Muscle of leg (tissue), 16 donors: ENCODE data around the gene ADAMTS2. TPM values are rescaled to one million over a fixed set of nuclear protein-coding genes. Genes with fewer than 3 reads are reported as not detected.

ENCODE experiments used
- DNase-seq: peaks from one replicate; pipeline ENCODE4 v3.0.0; 2013
- H3K27ac ChIP-seq: one replicate; pipeline ENCODE4 v1.5.1; 2013; ENCODE audit warnings: mild to moderate bottlenecking, low read length, control low read depth
- H3K27me3 ChIP-seq: one replicate; pipeline ENCODE4 v1.6.1; 2013; ENCODE audit warnings: low read length; ENCODE audit not compliant: control insufficient read depth, insufficient read depth
- H3K36me3 ChIP-seq: one replicate; pipeline ENCODE4 v1.6.1; 2013; ENCODE audit warnings: low read length; ENCODE audit not compliant: control insufficient read depth, insufficient read depth
- H3K4me1 ChIP-seq: one replicate; pipeline ENCODE4 v1.6.1; 2013; ENCODE audit warnings: low read length; ENCODE audit not compliant: control insufficient read depth, insufficient read depth
- H3K4me3 ChIP-seq: one replicate; pipeline ENCODE4 v1.5.1; 2013; ENCODE audit warnings: low read length, control low read depth
- H3K9me3 ChIP-seq: replicated peaks from 2 replicates; pipeline ENCODE4 v1.6.1; 2013; ENCODE audit warnings: low read depth, low read length; ENCODE audit not compliant: control insufficient read depth
- WGBS: methylation state at CpG from one replicate; pipeline ENCODE4 v1.1.5; 2013; ENCODE audit warnings: missing lambda C conversion rate; ENCODE audit not compliant: insufficient coverage; 5-methylcytosine and 5-hydroxymethylcytosine counted together
- long read RNA-seq, 11 donors: transcript quantifications; one replicate each; lab custom pipeline, GENCODE V29; 2026
- polyA plus RNA-seq, 8 donors: library from polyadenylated mRNA; unstranded; fragments of 120-200 nt; gene quantifications; one replicate each; pipeline versions ENCODE4 v1.2.1 to v1.2.3, GENCODE V29; 2013; ENCODE audit warnings: inconsistent platforms in 1 of 8, low replicate concordance in 1 of 8; ENCODE audit not compliant: insufficient read length in 8 of 8, insufficient read depth in 1 of 8
- total RNA-seq: library from RNA; stranded (reverse); fragments of 120-200 nt; gene quantifications from one replicate; pipeline ENCODE4 v1.2.4, GENCODE V29; 2013

Gene ADAMTS2
- total RNA-seq (28.7 TPM), polyA plus RNA-seq (10 to 100 TPM; 21.3 to 46.3 (median 35.7) TPM)
- long read RNA-seq, donor 1, result 0 reads
- long read RNA-seq, donor 2, result 0 reads
- long read RNA-seq, donor 3, full-length matches to known transcripts, result 6 of 6 reads
- long read RNA-seq, donor 3, partial matches to known transcripts, result 0 of 6 reads
- long read RNA-seq, donor 3, other reads (novel, unspliced or antisense), result 0 of 6 reads
- long read RNA-seq, donor 4, full-length matches to known transcripts, result 4 of 4 reads
- long read RNA-seq, donor 4, partial matches to known transcripts, result 0 of 4 reads
- long read RNA-seq, donor 4, other reads (novel, unspliced or antisense), result 0 of 4 reads
- long read RNA-seq, donor 5, full-length matches to known transcripts, result 13 of 13 reads
- long read RNA-seq, donor 5, partial matches to known transcripts, result 0 of 13 reads
- long read RNA-seq, donor 5, other reads (novel, unspliced or antisense), result 0 of 13 reads
- long read RNA-seq, donor 6, full-length matches to known transcripts, result 3 of 3 reads
- long read RNA-seq, donor 6, partial matches to known transcripts, result 0 of 3 reads
- long read RNA-seq, donor 6, other reads (novel, unspliced or antisense), result 0 of 3 reads
- long read RNA-seq, donor 7, full-length matches to known transcripts, result 6 of 22 reads
- long read RNA-seq, donor 7, partial matches to known transcripts, result 16 of 22 reads
- long read RNA-seq, donor 7, other reads (novel, unspliced or antisense), result 0 of 22 reads
- long read RNA-seq, donor 8, result 0 reads
- long read RNA-seq, donor 9, full-length matches to known transcripts, result 2 of 2 reads
- long read RNA-seq, donor 9, partial matches to known transcripts, result 0 of 2 reads
- long read RNA-seq, donor 9, other reads (novel, unspliced or antisense), result 0 of 2 reads
- long read RNA-seq, donor 10, partial matches to known transcripts, result 0 of 1 reads
- long read RNA-seq, donor 10, other reads (novel, unspliced or antisense), result 0 of 1 reads
- long read RNA-seq, donor 11, full-length matches to known transcripts, result 10 of 10 reads
- long read RNA-seq, donor 11, partial matches to known transcripts, result 0 of 10 reads
- long read RNA-seq, donor 11, other reads (novel, unspliced or antisense), result 0 of 10 reads

DNA sequence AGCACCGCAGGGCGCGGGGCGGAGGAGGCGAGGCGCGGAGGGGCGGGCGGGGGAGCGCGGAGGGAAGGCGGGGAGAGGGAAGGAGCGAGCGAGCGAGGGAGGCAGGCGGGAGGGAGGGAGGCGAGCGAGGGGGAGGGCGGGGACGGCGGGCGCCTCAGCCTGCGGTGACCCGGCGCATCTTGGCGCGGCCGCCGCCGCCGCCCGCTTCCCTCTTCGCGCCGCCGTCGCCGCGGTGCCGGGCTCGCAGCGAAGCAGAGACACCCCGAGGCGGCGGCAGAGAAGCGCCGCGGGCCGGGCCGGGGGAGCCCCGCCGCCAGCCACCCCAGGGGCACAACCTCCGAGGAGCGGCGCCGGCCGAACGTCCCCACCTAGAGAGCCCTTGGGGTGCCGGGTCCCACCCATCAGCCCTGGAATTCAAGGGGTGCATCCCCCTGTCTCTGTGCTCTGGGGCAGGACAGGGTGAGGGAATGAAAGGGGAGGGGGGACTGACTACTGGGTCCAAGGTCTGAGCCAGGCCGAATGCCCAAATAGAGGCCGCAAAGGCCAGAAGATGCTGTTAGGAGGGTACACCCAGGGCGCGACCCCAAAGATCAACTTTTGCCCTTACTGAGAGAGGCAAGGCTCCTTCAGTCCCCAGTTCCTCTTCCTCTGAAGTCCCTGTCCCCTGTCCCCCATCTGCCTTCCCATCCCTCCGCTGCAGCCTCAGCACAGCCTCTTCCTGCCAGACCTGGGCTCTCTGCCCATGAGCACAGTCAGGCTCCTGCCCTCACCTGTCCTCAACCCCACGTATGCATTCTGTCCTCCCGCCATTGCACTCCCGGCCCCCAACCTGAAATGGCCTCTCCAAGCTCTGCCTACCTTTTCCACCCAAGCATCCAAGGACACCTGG is at the start of gene ADAMTS2:
TSS of gene ADAMTS2 (minus strand) at position 29 of the 889 bp plus-strand sequence. CDS start 133 bp downstream, outside the sequence.
- Histone ChIP-seq H3K27me3 (peaks cover 71% of the 10 kb centered on the region), H3K9me3 (no peaks in the 10 kb centered on the region), H3K4me3 (peak within 1 kb of the TSS; percentile 64), H3K4me1 (peaks cover 30% of the 10 kb centered on the region), H3K27ac (no peak within 1 kb of the TSS), H3K36me3 (no peaks in the 10 kb centered on the region)
- DNase-seq, result peak; percentile 86
- WGBS, result 10% methylated on average over 50 of the region's 67 CpGs

DNA sequence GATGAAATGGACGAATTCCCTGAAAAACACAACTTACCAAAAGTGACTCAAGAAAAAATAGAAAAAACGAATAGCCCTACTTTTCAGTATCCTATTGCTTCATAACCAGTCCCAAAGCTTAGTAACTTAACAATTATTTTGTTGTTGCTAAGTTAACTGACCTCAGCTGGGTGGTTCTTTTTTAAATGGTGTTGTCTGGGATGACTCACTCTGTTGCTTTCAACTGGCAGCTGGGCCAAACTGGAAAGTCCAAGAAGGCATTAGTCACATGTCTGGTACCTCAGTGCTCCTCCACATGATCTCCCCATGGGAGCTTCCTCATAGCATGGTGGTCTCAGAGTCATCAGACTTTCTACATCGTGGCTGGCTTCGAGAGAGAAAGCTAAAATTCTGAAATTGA is 47.8 kb upstream of the ADAMTS2 start:
- Histone ChIP-seq H3K27ac (no peak overlapping the region), H3K9me3 (peaks cover 27% of the 10 kb centered on the region), H3K36me3 (no peaks in the 10 kb centered on the region), H3K4me3 (no peak overlapping the region), H3K27me3 (no peaks in the 10 kb centered on the region), H3K4me1 (no peaks in the 10 kb centered on the region)
- DNase-seq, result no peak
- WGBS, result no CpG with 5 or more reads among the region's 4 CpGs

DNA sequence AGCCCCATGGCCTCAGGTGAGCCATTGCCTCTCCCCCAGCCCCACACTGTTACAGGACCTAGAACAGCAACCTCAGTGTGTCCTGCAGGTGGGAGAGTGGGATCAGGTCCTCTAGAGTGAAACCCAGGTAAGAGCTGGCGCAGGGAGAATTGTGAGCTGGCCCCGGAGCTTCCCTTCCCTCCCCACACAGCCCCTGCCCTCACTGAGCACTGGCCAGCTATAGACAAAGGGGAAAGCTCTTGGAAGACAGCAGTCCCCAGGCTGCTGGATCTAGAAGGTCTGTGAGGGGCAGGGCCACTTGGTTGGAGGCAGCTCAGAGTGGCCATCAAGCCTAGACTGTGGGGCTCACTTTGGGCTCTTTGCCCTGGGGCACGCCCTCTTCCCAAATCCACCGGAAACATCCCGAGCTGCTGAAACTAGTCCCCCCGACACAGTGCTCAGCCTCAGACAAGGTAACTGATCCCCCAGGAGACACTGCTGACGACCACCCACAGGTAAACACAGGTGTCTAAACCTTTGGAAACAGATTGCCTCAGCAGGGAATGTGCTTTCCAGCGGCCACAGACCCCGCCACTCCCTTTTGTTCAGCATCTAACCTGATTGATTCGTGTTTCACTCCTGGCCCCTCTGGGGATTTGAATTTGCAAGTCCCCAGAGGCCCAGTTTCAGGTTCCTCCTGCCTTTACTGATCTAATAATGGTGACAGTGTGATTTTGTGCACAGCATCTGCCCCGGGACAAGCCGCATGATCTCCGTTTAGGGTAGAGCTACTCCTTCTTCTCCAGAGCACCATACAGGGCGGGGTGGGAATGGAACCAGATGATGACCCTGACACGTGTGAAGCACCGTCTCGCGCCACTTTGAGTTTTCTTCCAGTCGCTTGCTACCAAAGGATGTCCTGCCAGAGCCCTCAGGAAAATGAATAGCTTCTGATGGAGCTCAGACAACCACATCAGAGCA is 42.2 kb upstream of the ADAMTS2 start:
- H3K27me3 ChIP-seq, result peaks cover 2% of the 10 kb centered on the region
- H3K9me3 ChIP-seq, result peaks cover 14% of the 10 kb centered on the region
- no peaks in the 10 kb centered on the region for H3K36me3 ChIP-seq
- H3K4me1 ChIP-seq, result no peaks in the 10 kb centered on the region
- WGBS, result 77% methylated on average over 17 of the region's 19 CpGs
- DNase-seq, result no peak
- no peak overlapping the region for H3K4me3 ChIP-seq
- no peak overlapping the region for H3K27ac ChIP-seq

DNA sequence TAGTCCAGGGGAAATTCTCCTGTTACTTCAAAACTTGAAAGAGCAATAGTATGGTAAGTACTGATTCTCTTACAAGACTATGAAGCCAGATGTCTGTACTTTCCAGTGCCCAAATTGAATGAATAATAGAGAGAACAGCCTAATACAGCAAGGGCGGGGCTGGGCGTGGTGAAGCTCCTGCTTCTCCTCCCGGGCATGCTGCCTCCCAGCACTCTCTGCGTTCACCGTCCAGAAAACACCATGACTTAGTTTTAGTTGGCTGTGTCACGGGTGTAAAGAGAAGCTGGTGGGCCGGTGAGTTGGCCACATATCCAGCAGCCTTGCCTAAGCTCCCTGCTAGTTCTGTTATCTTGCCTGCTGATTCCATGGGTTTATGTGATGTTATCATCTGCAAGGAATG is 40.7 kb upstream of the ADAMTS2 start:
- 93% methylated on average over 3 of the region's 7 CpGs for whole genome bisulfite sequencing
- no peaks in the 10 kb centered on the region for H3K4me1 ChIP-seq
- no peak overlapping the region for H3K4me3 ChIP-seq
- no peaks in the 10 kb centered on the region for H3K36me3 ChIP-seq
- no peak overlapping the region for H3K27ac ChIP-seq
- H3K27me3 ChIP-seq, result peaks cover 2% of the 10 kb centered on the region
- H3K9me3 ChIP-seq, result peaks cover 13% of the 10 kb centered on the region
- no peak for DNase-seq

DNA sequence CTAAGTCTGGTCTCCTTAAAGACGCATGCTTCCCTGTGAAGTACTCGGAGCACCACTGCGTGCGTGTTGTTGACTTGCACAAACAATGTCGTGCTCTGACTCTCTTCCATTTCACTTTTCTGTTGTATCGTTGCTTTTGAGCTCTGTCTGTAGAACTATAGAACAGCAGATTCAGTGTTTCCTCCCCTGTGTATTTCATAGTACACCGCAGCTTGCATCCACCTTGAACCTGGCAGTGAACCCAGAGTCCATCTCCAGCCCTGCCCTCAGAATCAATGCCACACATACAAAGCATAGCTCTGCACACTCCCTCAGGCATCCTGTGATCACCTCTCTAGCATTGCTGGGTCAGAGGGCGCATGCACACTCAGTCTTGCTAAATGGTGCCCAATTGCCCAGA is 37.2 kb upstream of the ADAMTS2 start:
- no peak for DNase-seq
- H3K4me1 ChIP-seq, result peaks cover 11% of the 10 kb centered on the region
- H3K9me3 ChIP-seq, result no peaks in the 10 kb centered on the region
- H3K4me3 ChIP-seq, result no peak overlapping the region
- 87% methylated on average over 6 of the region's 8 CpGs for WGBS
- no peak overlapping the region for H3K27ac ChIP-seq
- peaks cover 2% of the 10 kb centered on the region for H3K27me3 ChIP-seq
- H3K36me3 ChIP-seq, result no peaks in the 10 kb centered on the region

DNA sequence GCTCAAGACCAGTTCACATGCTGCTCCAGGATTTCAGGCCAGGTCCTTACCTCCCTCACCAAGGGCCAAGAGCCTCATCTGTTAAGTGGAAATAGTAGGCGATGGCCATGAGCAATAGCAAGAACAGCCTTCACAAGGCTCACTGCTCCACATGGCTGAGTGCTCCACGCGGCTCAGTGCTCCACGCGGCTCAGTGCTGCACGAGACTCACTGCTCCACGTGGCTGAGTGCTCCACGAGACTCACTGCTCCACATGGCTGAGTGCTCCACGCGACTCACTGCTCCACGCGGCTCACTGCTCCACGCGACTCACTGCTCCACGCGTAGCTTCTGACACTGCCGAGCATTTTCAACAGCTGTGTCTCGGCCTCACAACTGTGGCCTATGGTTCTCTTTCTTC is 36.4 kb upstream of the ADAMTS2 start:
- no peak for DNase-seq
- 88% methylated on average over 16 of the region's 18 CpGs for WGBS
- peaks cover 2% of the 10 kb centered on the region for H3K27me3 ChIP-seq
- peaks cover 11% of the 10 kb centered on the region for H3K4me1 ChIP-seq
- no peaks in the 10 kb centered on the region for H3K36me3 ChIP-seq
- H3K4me3 ChIP-seq, result no peak overlapping the region
- H3K9me3 ChIP-seq, result no peaks in the 10 kb centered on the region
- no peak overlapping the region for H3K27ac ChIP-seq

DNA sequence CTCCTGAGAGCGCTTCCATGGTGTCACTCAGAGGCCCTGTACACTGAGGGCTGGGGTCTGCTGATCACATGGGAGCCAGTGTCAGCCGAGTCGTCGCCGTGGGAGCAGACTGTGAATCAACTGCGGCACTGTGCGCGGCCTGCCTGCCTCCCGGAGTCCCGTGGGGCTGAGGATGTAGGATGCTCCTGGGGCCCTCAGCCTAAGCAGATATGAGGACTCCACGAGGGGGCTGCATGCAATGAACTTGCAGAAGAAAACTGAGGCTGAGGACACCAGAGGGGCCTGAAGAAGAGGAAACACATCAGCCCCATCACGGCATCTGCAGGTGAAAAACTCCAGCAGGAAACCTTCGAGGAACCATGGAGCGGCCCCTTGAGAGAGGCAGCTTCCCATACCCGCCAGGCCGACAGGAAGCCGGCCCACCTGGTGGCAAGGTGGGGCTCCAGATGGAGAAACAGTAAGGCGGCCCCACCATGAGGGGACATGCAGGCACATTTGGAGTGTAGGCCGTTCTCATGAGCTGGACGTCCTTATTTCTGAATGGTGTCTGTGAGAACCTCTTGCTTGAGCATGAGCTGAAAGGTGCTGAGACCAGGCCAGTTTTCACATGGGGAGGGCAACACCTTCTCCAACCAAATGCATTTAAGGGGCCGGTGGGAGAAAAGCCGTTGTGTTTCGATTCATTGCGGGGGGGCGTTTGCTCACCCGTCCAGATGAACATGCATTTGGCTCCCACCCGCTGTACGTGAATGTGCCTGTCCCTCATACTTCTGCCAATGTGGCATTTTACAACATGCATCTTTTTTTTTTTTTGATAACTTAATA is 35.2 kb upstream of the ADAMTS2 start:
- Histone ChIP-seq H3K9me3 (no peaks in the 10 kb centered on the region), H3K36me3 (no peaks in the 10 kb centered on the region), H3K4me3 (no peak overlapping the region), H3K27me3 (peaks cover 2% of the 10 kb centered on the region), H3K4me1 (peaks cover 11% of the 10 kb centered on the region), H3K27ac (no peak overlapping the region)
- no peak for DNase-seq
- 89% methylated on average over 18 of the region's 28 CpGs for whole genome bisulfite sequencing

DNA sequence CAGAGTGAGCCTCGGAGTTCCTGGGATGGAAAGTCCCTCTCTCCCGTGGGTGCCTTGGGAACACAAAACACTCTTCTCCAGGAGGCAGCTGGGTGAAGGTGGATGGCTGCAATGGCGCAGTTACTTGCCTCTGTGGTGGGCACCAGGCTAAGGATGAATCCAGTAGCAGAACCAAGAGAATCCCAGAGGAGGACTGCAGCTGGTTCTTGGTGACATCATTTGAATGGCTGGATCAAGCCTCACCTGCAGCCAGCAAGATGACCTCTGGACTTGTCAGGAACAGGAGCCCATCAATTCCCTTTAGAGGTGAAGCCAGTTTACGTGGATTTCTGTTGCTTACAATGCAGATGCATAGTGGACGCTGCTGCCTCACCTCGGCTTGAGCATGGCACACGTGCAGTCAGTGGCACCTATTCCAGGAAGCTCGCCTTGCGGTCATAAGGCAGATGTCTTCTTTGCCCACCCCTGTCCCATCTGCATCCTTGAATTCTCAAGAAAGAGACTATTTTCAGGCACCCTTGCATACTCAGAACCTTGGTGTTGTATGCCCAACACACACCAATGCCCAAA is 34.1 kb upstream of the ADAMTS2 start:
- no peaks in the 10 kb centered on the region for H3K9me3 ChIP-seq
- H3K27ac ChIP-seq, result no peak overlapping the region
- WGBS, result 86% methylated on average over 9 of the region's 9 CpGs
- H3K4me1 ChIP-seq, result peaks cover 11% of the 10 kb centered on the region
- H3K36me3 ChIP-seq, result no peaks in the 10 kb centered on the region
- no peak overlapping the region for H3K4me3 ChIP-seq
- H3K27me3 ChIP-seq, result peaks cover 2% of the 10 kb centered on the region
- DNase-seq, result no peak
